Neural cell (in vitro differentiated cells): Measurements from ENCODE around the gene PTPN22.

Experiments
- CTCF ChIP-seq: fragments of 450-650 bp; IDR thresholded peaks from 2 replicates; pipeline ENCODE4 v1.5.1; 2014; ENCODE audit warnings: antibody characterized with exemption, mild to moderate bottlenecking, moderate library complexity; ENCODE audit not compliant: poor library complexity, severe bottlenecking
- MXI1 ChIP-seq: fragments of 450-650 bp; conservative IDR thresholded peaks from 2 replicates; pipeline ENCODE4 v1.6.1; 2014; ENCODE audit warnings: antibody characterized with exemption, mild to moderate bottlenecking; ENCODE audit not compliant: poor library complexity, severe bottlenecking
- POLR2AphosphoS5 ChIP-seq: IDR thresholded peaks from 2 replicates; pipeline ENCODE4 v1.6.1; 2012
- REST ChIP-seq: IDR thresholded peaks from 2 replicates; pipeline ENCODE4 v1.6.1; 2012; ENCODE audit warnings: borderline replicate concordance

GRCh38 chr1:113849072-113849471 lies 22.4 kb downstream of the PTPN22 start:
- no peak for TF ChIP-seq MXI1
- TF ChIP-seq CTCF, result no peak
- no peak for TF ChIP-seq REST
- TF ChIP-seq POLR2AphosphoS5, result no peak
